Inferior parietal cortex (tissue), 1 donor: ENCODE data around the gene ANKRD33.

ENCODE experiments used
- DNase-seq: peaks from one replicate; pipeline ENCODE4 v3.0.0-alpha.2; 2016; ENCODE audit errors: extremely low spot score

Gene ANKRD33

GRCh38 chr12:51917746-51918453 lies 30.0 kb downstream of the ANKRD33 start:
- no peak for DNase-seq

GRCh38 chr12:51920046-51920445 lies 32.1 kb downstream of the ANKRD33 start:
- no peak for DNase-seq

- no peak for DNase-seq
Measured at GRCh38 chr12:51921017-51921725, 33.3 kb downstream of the ANKRD33 start.

- DNase-seq, result no peak
Measured at GRCh38 chr12:51922146-51922545, 34.2 kb downstream of the ANKRD33 start.

- DNase-seq, result peak; percentile 30
Measured at GRCh38 chr12:51922762-51923505, 35.0 kb downstream of the ANKRD33 start.

GRCh38 chr12:51923506-51924365 lies 35.8 kb downstream of the ANKRD33 start:
- DNase-seq, result no peak

- no peak for DNase-seq
Measured at GRCh38 chr12:51924551-51925319, 36.8 kb downstream of the ANKRD33 start.

- DNase-seq, result no peak
Measured at GRCh38 chr12:51925346-51926063, 37.6 kb downstream of the ANKRD33 start.

- no peak for DNase-seq
Measured at GRCh38 chr12:51926064-51926632, 38.2 kb downstream of the ANKRD33 start.

- DNase-seq, result no peak
Measured at GRCh38 chr12:51926718-51927117, 38.8 kb downstream of the ANKRD33 start.

GRCh38 chr12:51932218-51933076 lies 44.5 kb downstream of the ANKRD33 start:
- no peak for DNase-seq

GRCh38 chr12:51934080-51934479 lies 46.2 kb downstream of the ANKRD33 start:
- no peak for DNase-seq

GRCh38 chr12:51937926-51938325 lies 50.0 kb downstream of the ANKRD33 start:
- DNase-seq, result no peak

- no peak for DNase-seq
Measured at GRCh38 chr12:51938726-51939125, 50.8 kb downstream of the ANKRD33 start.

- DNase-seq, result no peak
Measured at GRCh38 chr12:51941011-51941581, 53.2 kb downstream of the ANKRD33 start.
